Mucosa of stomach (tissue), 1 donor: ENCODE measurements around the gene CEBPA.

Experiments used
- H3K27me3 ChIP-seq: one replicate; pipeline ENCODE4 v1.7.0; 2013; ENCODE audit warnings: mild to moderate bottlenecking, low read length; ENCODE audit not compliant: control insufficient read depth, insufficient read depth
- H3K36me3 ChIP-seq: one replicate; pipeline ENCODE4 v1.7.0; 2013; ENCODE audit warnings: low read length; ENCODE audit not compliant: control insufficient read depth, insufficient read depth
- H3K4me1 ChIP-seq: one replicate; pipeline ENCODE4 v1.7.0; 2013; ENCODE audit warnings: mild to moderate bottlenecking, low read length; ENCODE audit not compliant: control insufficient read depth, insufficient read depth
- H3K4me3 ChIP-seq: one replicate; pipeline ENCODE4 v1.7.0; 2013; ENCODE audit warnings: low read length
- H3K9ac ChIP-seq: one replicate; pipeline ENCODE4 v1.7.0; 2013; ENCODE audit warnings: mild to moderate bottlenecking, low read length, moderate library complexity
- H3K9me3 ChIP-seq: one replicate; pipeline ENCODE4 v1.7.0; 2013; ENCODE audit warnings: mild to moderate bottlenecking, low read length, moderate library complexity; ENCODE audit not compliant: control insufficient read depth
- donor health status: Pancreatic carcinoma.

The CEBPA gene

DNA sequence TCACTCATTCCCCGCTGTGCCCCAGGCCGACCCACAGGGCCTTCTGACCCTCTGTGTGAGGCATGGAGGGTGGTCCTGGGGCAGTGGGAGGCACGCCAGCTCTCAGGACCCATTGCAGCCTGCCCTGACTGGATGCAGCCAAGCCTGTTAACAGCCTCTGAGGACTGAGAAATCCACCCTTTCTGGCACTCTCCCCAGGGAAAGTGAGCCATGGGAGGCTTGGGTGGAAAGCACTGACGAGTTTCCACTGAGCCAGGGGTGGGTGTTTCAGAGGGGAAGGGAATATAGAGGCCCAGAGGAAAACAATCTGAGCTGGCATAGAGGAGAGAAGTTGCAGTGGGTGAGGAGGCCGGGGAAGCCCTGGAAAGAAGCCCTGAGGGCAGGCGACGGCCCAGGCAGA, 46.1 kb downstream of the CEBPA start:
- Histone ChIP-seq H3K4me3 (no peak overlapping the region), H3K36me3 (no peaks in the 10 kb centered on the region), H3K9me3 (no peaks in the 10 kb centered on the region), H3K27me3 (no peaks in the 10 kb centered on the region), H3K9ac (no peak overlapping the region), H3K4me1 (no peaks in the 10 kb centered on the region)

DNA sequence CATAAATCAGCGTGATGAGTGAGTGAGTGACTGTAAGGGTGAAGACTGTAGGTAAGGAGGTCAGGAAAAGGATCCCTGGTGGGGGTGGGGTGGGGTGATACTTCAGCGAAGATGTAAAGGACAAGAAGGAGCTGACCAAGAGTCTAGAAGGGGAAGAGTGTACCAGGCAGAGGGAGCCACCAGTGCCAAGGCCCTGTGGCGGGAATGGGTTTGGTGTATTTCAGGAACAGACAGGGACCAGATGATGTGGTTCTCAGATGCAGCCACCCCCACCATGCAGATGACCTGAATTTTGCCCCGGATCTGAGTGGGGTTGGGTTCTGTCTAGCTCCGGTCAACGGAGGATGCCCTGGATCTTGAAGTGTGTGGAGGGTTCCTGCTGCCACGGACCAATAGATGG, 46.6 kb downstream of the CEBPA start:
- no peak overlapping the region for H3K9ac ChIP-seq
- H3K4me3 ChIP-seq, result no peak overlapping the region
- H3K9me3 ChIP-seq, result no peaks in the 10 kb centered on the region
- H3K27me3 ChIP-seq, result no peaks in the 10 kb centered on the region
- no peaks in the 10 kb centered on the region for H3K4me1 ChIP-seq
- H3K36me3 ChIP-seq, result no peaks in the 10 kb centered on the region

DNA sequence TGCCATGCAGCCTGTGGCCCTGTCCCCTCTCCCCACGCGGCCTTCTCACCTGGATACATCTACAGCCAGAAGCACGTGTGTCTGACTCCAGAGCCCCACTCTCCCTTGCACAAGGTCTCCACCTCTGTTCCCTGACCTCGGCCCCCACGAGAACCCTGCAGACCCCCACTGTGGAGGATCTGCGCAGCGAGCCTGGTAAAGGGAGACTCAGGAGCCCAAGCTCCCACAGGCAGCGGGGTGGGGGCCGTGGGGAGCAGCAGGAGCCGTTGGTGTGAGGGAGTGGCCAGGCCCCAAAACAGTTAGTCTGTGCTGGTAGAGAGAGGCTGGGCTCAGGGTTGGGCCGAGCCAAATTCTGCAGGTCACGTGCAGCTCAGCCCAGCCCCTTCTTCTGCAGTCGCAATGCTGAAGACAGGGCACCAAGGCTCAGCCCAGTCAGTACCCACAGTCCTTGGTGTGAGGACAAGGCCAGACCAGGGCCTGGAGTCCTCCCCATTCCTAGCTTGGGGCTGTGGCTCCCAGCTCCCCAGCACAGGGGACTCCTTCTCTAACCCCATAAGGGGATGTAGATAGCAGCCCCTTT, 48.0 kb downstream of the CEBPA start:
- Histone ChIP-seq H3K27me3 (no peaks in the 10 kb centered on the region), H3K4me1 (no peaks in the 10 kb centered on the region), H3K9ac (no peak overlapping the region), H3K9me3 (no peaks in the 10 kb centered on the region), H3K36me3 (no peaks in the 10 kb centered on the region), H3K4me3 (no peak overlapping the region)

DNA sequence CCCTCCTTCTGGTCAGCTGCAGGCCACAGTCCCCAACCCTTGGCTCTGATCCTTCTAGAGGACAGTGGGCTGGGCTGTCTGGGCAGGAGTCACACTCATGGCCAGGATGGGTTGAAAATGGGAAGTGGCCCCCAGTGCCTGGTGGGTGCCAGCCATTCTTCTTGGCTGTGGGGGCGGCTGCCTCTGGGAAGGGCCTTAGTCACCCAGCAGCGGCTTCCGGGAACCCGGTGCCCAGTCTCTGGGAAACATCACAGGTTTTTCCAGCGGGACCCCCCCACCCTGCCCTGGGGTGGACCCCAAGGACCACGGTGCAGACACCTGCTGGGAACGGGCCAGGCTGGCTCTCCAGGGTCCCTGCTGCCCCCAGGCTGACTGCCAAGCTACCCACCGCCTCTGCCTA, 49.4 kb downstream of the CEBPA start:
- no peak overlapping the region for H3K9ac ChIP-seq
- H3K4me1 ChIP-seq, result no peaks in the 10 kb centered on the region
- no peaks in the 10 kb centered on the region for H3K36me3 ChIP-seq
- no peak overlapping the region for H3K4me3 ChIP-seq
- H3K27me3 ChIP-seq, result no peaks in the 10 kb centered on the region
- no peaks in the 10 kb centered on the region for H3K9me3 ChIP-seq

DNA sequence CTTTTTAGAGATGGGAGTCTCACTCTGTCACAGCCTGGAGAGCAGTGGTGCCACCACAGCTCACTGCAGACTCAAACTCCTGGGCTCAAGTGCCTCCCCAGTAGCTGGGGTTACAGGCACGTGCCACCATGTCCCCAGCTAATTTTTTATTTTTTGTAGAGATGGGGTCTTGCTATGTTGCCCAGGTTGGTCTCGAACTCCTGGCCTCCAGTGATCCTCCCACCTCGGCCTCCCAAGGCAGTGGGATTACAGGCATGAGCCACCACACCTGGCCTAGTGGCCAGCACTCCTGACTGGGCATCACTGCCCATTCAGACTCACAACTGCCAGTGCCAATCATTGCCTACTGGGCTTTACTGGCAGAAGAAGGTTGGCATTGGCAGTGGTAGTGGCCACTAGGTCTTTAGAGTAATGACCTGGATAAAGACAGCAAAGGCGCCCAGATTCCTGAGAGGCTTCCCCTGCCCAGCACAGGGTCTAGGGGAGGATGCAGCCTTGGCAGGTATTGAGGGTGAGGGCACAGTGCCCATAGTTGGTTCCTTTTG, 49.8 kb downstream of the CEBPA start:
- Histone ChIP-seq H3K9ac (no peak overlapping the region), H3K4me1 (no peaks in the 10 kb centered on the region), H3K4me3 (no peak overlapping the region), H3K9me3 (no peaks in the 10 kb centered on the region), H3K27me3 (no peaks in the 10 kb centered on the region), H3K36me3 (no peaks in the 10 kb centered on the region)

DNA sequence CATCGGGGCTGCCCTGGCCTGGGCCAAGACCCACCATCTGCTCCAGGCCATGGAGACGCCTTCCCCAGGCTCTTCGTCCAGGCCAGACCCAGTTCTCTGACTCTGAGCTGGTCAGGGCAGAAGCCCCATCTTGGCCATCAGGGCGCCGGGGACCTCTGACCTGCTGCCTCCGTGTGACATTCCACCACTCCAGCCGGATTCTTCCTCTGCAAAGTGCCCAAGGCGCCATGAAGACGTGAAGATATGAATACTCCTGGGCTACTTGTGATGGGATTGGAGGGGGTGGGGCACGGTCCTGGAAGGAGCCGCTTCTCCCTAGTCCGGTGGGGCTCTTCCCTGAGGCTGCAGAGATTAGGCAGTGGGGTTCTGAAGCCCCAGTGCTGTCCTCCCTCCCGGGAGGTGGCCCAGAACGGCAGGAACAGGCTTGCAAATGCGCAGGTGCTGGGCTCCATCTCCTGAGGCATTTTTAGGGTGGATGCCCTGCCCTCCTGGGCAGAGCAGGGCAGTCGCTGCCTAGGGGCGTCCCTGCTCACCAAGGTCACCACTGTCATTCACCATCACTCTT, 50.7 kb downstream of the CEBPA start:
- H3K9ac ChIP-seq, result no peak overlapping the region
- H3K4me1 ChIP-seq, result no peaks in the 10 kb centered on the region
- H3K4me3 ChIP-seq, result no peak overlapping the region
- no peaks in the 10 kb centered on the region for H3K27me3 ChIP-seq
- H3K9me3 ChIP-seq, result no peaks in the 10 kb centered on the region
- H3K36me3 ChIP-seq, result no peaks in the 10 kb centered on the region

DNA sequence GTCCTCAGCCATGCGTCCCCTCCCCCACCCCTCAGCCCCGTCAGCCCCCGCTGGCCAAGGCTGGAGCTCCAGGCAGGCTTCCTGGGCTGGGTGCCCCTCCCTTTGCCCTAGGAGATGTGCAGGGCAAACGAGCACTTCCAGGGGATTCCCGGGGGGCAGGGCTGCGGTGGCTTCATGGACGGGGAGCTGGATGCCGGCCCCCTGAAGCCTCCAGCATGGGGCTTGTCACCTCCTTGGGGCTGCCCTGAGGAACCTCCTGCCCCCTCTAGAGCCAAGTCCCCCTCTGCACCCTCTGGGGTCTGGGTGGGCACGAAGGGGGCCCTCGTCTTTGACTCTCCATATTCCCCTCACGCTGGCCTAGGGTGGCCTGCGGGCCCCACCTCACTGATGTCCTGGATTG, 51.3 kb downstream of the CEBPA start:
- H3K4me1 ChIP-seq, result no peaks in the 10 kb centered on the region
- no peak overlapping the region for H3K9ac ChIP-seq
- no peaks in the 10 kb centered on the region for H3K36me3 ChIP-seq
- no peaks in the 10 kb centered on the region for H3K9me3 ChIP-seq
- no peak overlapping the region for H3K4me3 ChIP-seq
- no peaks in the 10 kb centered on the region for H3K27me3 ChIP-seq

DNA sequence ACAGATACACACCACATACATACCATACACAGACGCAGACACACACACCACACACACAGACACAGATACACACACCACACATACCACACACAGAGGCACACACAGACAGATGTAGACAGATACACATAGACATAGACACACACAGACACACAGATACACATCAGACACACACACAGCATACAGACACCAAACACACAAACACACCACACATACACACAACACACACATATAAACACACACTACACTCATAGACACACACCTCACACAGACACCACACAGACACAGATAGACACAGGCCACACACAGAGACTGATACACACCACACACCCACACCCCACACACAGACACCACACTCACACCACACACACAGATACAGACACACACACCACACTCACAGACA, 51.8 kb downstream of the CEBPA start:
- Histone ChIP-seq H3K9ac (no peak overlapping the region), H3K36me3 (no peaks in the 10 kb centered on the region), H3K4me1 (no peaks in the 10 kb centered on the region), H3K27me3 (no peaks in the 10 kb centered on the region), H3K9me3 (no peaks in the 10 kb centered on the region), H3K4me3 (no peak overlapping the region)
